PC-3 (cell line): ENCODE measurements around the gene ZSCAN5A.
A peak's percentile ranks its signal among the peaks of the same experiment; 100 is the strongest.

Source experiments
- CTCF ChIP-seq: fragments of 300-600 bp; sonication (generic); conservative IDR thresholded peaks from 2 replicates; pipeline ENCODE4 v1.5.1; 2017; ENCODE audit warnings: antibody characterized with exemption, low read depth, mild to moderate bottlenecking, low read length
- EZH2 ChIP-seq: fragments of 300-600 bp; sonication (generic); IDR thresholded peaks from one replicate; pipeline ENCODE4 v1.6.1; 2017; ENCODE audit warnings: antibody characterized with exemption, mild to moderate bottlenecking, low read length; ENCODE audit not compliant: unreplicated experiment
- EZH2phosphoT487 ChIP-seq: fragments of 300-600 bp; sonication (generic); IDR thresholded peaks from 2 replicates; pipeline ENCODE4 v1.6.1; 2018; ENCODE audit warnings: mild to moderate bottlenecking, antibody characterized with exemption, low read length, borderline replicate concordance

GRCh38 chr19:56348289-56348877 lies 33.7 kb upstream of the ZSCAN5A start:
- peak; percentile 60 for TF ChIP-seq CTCF
- TF ChIP-seq EZH2, result no peak
- no peak for TF ChIP-seq EZH2phosphoT487
